Fibroblast of pulmonary artery (primary cell): ENCODE results near the gene ENPP3.

Source experiments
- DNase-seq: peaks from one replicate; pipeline ENCODE4 v3.0.0-alpha.2; 2010; ENCODE audit warnings: low read depth
- H3K4me3 ChIP-seq: replicated peaks from 2 replicates; pipeline ENCODE4 v1.5.1; 2011; ENCODE audit warnings: low read depth, mild to moderate bottlenecking, control low read depth, low read length, moderate library complexity
- TF ChIP-seq, protein P1 (sequence below): IDR thresholded peaks from 2 replicates; pipeline ENCODE4 v1.5.1; 2011; ENCODE audit warnings: mild to moderate bottlenecking, control low read depth, low read length, inconsistent platforms; ENCODE audit errors: missing control alignments

ENPP3 gene

DNA sequence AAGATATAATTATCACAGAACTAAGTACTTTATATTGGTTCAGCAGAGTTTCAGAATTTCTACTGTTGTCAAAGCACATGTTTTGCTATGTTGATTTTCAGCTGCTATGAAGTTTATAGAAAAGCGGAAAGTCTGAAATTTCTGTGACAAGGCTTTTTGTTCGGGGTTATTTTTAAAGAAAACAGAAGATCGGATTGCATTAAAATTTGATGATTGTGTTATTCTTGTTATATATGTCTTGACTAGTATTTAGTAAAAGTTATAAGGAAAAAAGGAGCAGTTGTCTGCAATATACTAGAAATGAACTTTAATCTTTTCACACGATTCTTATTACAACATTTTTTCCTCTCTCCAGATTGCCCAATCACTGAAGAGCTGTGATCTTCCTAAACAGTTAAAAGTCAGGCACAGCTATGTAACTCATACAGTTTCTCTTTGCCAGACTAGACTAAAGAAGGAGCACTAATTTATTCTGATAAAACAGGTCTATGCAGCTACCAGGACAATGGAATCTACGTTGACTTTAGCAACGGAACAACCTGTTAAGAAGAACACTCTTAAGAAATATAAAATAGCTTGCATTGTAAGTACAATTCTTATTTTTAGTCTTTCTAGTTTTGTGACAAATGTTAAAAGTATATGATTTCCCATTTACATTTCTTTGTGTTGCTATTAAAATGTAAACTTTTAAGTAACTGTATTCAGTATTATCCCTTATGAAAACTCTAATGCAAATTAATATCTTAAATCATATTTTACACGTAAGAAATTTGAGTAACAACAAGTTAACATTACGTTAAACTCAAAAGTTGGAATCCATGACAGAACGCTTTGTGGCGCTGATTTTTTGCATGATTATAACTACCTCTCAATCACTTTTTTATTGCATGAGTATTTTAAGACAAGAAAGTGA, at the start of gene ENPP3:
TSS of gene ENPP3 (plus strand) at position 423 of the 913 bp plus-strand sequence. CDS start at position 506, 83 bp downstream.
- DNase-seq = peak; percentile 29

DNA sequence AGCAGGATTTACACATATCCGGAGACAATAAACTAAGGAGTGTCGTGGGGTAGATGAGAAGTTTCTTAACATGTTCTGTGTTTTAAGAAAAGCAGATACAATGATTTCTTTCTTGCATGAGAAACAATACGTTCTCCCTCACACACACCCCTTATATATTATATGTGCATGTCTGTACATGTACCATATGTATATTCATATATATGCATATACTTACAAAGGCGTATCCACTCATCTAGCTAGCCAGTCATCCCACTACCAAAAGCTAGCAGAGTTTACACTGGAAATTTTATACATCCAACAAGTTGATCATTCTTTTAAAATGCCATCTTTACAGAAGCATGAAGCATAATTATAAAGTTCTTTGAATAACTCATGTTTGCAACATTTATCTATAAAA, 49.2 kb upstream of the ENPP3 start:
- TF ChIP-seq, protein P1, sequence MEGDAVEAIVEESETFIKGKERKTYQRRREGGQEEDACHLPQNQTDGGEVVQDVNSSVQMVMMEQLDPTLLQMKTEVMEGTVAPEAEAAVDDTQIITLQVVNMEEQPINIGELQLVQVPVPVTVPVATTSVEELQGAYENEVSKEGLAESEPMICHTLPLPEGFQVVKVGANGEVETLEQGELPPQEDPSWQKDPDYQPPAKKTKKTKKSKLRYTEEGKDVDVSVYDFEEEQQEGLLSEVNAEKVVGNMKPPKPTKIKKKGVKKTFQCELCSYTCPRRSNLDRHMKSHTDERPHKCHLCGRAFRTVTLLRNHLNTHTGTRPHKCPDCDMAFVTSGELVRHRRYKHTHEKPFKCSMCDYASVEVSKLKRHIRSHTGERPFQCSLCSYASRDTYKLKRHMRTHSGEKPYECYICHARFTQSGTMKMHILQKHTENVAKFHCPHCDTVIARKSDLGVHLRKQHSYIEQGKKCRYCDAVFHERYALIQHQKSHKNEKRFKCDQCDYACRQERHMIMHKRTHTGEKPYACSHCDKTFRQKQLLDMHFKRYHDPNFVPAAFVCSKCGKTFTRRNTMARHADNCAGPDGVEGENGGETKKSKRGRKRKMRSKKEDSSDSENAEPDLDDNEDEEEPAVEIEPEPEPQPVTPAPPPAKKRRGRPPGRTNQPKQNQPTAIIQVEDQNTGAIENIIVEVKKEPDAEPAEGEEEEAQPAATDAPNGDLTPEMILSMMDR = no peak
- DNase-seq = no peak
- H3K4me3 ChIP-seq = no peak overlapping the region

More for the DNA sequence above, at the start of gene ENPP3:
- H3K4me3 ChIP-seq = no peak within 1 kb of the TSS
- TF ChIP-seq, protein P1 = no peak

DNA sequence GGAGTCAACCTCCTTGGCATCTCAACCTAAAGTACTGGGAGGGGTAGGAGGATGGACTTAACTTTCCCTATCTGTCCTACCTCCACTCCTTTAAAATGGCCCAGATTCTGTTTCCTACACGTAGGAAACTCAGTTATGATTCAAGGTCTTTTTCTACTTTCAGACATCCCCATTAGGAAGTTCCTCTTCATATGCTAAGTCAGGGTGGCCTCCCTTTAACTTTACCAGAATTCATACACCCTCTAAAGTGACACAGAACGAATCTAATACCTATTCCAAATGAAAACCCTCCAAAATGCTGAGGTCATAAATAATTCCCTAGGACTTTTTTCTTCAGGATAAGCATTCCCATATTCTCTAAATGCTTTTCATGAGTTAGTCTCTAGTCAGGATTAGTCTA, 48.5 kb upstream of the ENPP3 start:
- H3K4me3 ChIP-seq = no peak overlapping the region
- TF ChIP-seq, protein P1 = no peak
- no peak for DNase-seq

DNA sequence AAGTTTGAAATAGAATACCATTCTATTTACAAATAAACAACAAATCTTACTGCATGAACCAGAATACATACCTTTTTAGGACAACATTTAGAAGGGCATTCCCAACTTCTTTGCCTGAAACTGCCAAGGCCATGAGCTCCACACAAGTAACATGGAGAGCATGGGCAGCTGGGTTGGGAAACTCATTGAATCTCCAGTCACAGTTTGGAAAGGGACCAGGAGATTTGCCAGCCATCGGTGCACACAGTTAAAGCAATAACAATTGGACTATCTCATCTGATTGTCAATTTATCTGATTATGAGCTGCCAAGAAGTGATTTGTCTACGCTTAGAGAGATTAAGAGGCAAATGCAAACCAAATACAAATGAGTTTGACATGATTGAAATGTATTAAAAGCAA, 44.2 kb upstream of the ENPP3 start:
- TF ChIP-seq, protein P1 = no peak
- no peak overlapping the region for H3K4me3 ChIP-seq
- no peak for DNase-seq

DNA sequence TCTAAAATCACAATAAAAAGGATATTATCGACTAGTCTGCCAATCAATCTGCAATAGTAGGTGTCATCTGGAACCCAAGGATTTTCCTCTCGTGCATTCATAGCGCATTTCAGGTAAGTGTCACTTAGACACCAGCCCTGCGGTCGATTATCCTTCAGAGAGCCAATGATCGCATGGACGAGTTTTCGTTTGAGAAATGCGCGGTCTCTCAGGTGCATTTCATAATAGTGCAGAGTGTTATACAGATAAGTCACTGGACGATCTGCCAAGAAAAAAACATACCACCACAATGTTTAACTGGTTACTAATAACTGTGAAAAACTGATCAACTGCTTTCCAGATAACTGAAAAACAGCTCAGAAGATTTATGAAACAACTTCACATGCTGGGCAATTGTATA, 43.0 kb upstream of the ENPP3 start:
- TF ChIP-seq, protein P1 = no peak
- DNase-seq = no peak
- H3K4me3 ChIP-seq = no peak overlapping the region

DNA sequence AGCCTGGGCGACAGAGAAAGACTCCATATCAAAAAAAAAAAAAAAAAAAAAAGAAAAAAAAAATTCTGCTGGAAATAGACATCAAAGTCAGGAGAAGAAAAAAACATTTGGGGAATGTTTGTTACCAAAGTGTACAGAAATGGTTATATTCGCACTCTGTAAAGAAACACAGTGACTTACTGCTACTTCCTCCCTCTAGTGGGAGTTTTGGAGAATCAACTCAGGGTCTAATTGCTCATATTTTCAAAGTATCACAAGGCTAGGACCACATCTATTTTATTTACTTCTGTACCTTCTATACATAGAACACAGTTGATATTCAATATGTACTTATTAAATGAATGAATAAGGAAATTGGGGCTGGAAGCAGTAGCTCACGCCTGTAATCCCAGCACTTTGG, 39.7 kb upstream of the ENPP3 start:
- peak; percentile 5 for DNase-seq
- H3K4me3 ChIP-seq = no peak overlapping the region

More for the DNA sequence above, 39.7 kb upstream of the ENPP3 start:
- TF ChIP-seq, protein P1 = peak; percentile 37
